ENCODE measurements around the gene PTGER2. TPM values are rescaled to one million over a fixed set of nuclear protein-coding genes. Genes with fewer than 3 reads are reported as not detected.

PTGER2 gene
- total RNA-seq, 1 donor from 2014 or later: 2.2 TPM

GRCh38 chr14:52325630-52326029, 11.5 kb downstream of the PTGER2 start:
- no peak overlapping the region for H3K4me3 ChIP-seq (ENCODE audit: low read depth, low read length)
- TF ChIP-seq CTCF (conservative IDR thresholded peaks at IDR 0.05; ENCODE audit: low read depth, low read length): no peak
- DNase-seq (ENCODE audit: low read depth): no peak

- no peak for DNase-seq (ENCODE audit: low read depth)
- no peak overlapping the region for H3K4me3 ChIP-seq (ENCODE audit: low read depth, low read length)
These were observed 13.5 kb downstream of the PTGER2 start for GRCh38 chr14:52327374-52328226.

GRCh38 chr14:52328276-52328675, 14.2 kb downstream of the PTGER2 start:
- TF ChIP-seq CTCF (conservative IDR thresholded peaks at IDR 0.05; ENCODE audit: low read depth, low read length): no peak
- DNase-seq (ENCODE audit: low read depth): no peak

More at GRCh38 chr14:52327374-52328226, 13.5 kb downstream of the PTGER2 start:
- no peak for TF ChIP-seq CTCF (conservative IDR thresholded peaks at IDR 0.05; ENCODE audit: low read depth, low read length)

GRCh38 chr14:52329678-52330369, 15.7 kb downstream of the PTGER2 start:
- no peak for TF ChIP-seq CTCF (conservative IDR thresholded peaks at IDR 0.05; ENCODE audit: low read depth, low read length)
- H3K4me3 ChIP-seq (ENCODE audit: low read depth, low read length): no peak overlapping the region
- DNase-seq (ENCODE audit: low read depth): no peak

More at GRCh38 chr14:52328276-52328675, 14.2 kb downstream of the PTGER2 start:
- no peak overlapping the region for H3K4me3 ChIP-seq (ENCODE audit: low read depth, low read length)

- DNase-seq (ENCODE audit: low read depth): no peak
- TF ChIP-seq CTCF (conservative IDR thresholded peaks at IDR 0.05; ENCODE audit: low read depth, low read length): no peak
- no peak overlapping the region for H3K4me3 ChIP-seq (ENCODE audit: low read depth, low read length)
These were observed 18.2 kb downstream of the PTGER2 start for GRCh38 chr14:52332269-52332668.

GRCh38 chr14:52333108-52333507, 19.0 kb downstream of the PTGER2 start:
- TF ChIP-seq CTCF (conservative IDR thresholded peaks at IDR 0.05; ENCODE audit: low read depth, low read length): no peak
- no peak for DNase-seq (ENCODE audit: low read depth)
- H3K4me3 ChIP-seq (ENCODE audit: low read depth, low read length): no peak overlapping the region
